Mammary epithelial cell (primary cell): ENCODE data around the gene ZDHHC22.

Experiments used
- EZH2 ChIP-seq: IDR thresholded peaks from 2 replicates; pipeline ENCODE4 v1.6.1; 2012; ENCODE audit warnings: low read length, inconsistent platforms, borderline replicate concordance
- TF ChIP-seq, protein P1 (sequence below), 2 donors: IDR thresholded peaks in 1 of 2; conservative IDR thresholded peaks in 1 of 2; 2 replicates each; pipeline ENCODE4 v1.5.1; 2011 to 2012; ENCODE audit warnings: inconsistent platforms in 2 of 2, low read length in 2 of 2, mild to moderate bottlenecking in 2 of 2, control low read depth in 1 of 2, low read depth in 1 of 2; ENCODE audit not compliant: insufficient read depth in 1 of 2; ENCODE audit errors: extremely low read depth in 1 of 2

DNA sequence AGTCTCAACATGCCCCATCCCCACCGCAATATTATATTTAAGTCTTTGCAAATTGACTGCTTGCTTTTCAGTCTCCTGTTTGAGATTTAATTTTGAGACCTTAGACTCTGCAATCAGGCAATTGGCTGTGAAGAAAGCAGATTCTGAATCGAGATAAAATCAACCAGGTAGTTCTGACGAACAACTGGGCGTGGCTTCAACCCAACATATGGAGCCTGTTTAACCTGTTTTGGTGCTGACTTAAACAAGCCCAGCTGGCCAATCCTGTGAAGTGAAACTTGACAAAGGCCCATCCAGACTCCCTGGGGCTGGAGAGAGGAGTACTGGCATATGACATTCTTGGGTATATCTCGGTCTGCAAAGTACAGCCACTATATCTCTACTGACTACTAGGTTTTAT is 53.4 kb downstream of the ZDHHC22 start:
- TF ChIP-seq, protein P1, sequence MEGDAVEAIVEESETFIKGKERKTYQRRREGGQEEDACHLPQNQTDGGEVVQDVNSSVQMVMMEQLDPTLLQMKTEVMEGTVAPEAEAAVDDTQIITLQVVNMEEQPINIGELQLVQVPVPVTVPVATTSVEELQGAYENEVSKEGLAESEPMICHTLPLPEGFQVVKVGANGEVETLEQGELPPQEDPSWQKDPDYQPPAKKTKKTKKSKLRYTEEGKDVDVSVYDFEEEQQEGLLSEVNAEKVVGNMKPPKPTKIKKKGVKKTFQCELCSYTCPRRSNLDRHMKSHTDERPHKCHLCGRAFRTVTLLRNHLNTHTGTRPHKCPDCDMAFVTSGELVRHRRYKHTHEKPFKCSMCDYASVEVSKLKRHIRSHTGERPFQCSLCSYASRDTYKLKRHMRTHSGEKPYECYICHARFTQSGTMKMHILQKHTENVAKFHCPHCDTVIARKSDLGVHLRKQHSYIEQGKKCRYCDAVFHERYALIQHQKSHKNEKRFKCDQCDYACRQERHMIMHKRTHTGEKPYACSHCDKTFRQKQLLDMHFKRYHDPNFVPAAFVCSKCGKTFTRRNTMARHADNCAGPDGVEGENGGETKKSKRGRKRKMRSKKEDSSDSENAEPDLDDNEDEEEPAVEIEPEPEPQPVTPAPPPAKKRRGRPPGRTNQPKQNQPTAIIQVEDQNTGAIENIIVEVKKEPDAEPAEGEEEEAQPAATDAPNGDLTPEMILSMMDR (conservative IDR thresholded peaks at IDR 0.05 in 1 of 2, IDR thresholded peaks at IDR 0.05 in 1 of 2; ENCODE audit: extremely low read depth in 1 of 2, insufficient read depth in 1 of 2, low read depth in 1 of 2, low read length in 2 of 2) = no peak
- no peak for TF ChIP-seq EZH2
